Neural progenitor cell (in vitro differentiated cells): ENCODE results near the gene CER1. TPM values are rescaled to one million over a fixed set of nuclear protein-coding genes. Genes with fewer than 3 reads are reported as not detected.

Experiments used
- DNase-seq: peaks from one replicate; pipeline ENCODE4 v3.0.0-alpha.2; 2016; ENCODE audit warnings: low spot score
- H2AFZ ChIP-seq: fragments of 200-600 bp; sonication (generic); replicated peaks from 2 replicates; pipeline ENCODE4 v1.6.1; 2016; ENCODE audit warnings: antibody characterized with exemption
- H3F3A ChIP-seq: fragments of 200-600 bp; sonication (generic); 2 replicates; pipeline ENCODE4 v1.6.1; 2016; ENCODE audit warnings: antibody characterized with exemption, low read depth
- H3K27ac ChIP-seq: fragments of 200-600 bp; sonication (generic); 2 replicates; pipeline ENCODE4 v1.5.1; 2016; ENCODE audit warnings: mild to moderate bottlenecking
- H3K27me3 ChIP-seq: fragments of 200-600 bp; sonication (generic); 2 replicates; pipeline ENCODE4 v1.6.1; 2016; ENCODE audit warnings: mild to moderate bottlenecking, moderate library complexity
- H3K36me3 ChIP-seq: fragments of 200-600 bp; sonication (generic); 2 replicates; pipeline ENCODE4 v1.5.1; 2016
- H3K4me1 ChIP-seq: fragments of 200-600 bp; sonication (generic); 2 replicates; pipeline ENCODE4 v1.6.1; 2016; ENCODE audit warnings: mixed run types
- H3K4me2 ChIP-seq: fragments of 200-600 bp; sonication (generic); 2 replicates; pipeline ENCODE4 v1.6.1; 2016
- H3K4me3 ChIP-seq: fragments of 200-600 bp; sonication (generic); 2 replicates; pipeline ENCODE4 v1.5.1; 2016
- H3K79me2 ChIP-seq: fragments of 200-600 bp; sonication (generic); 2 replicates; pipeline ENCODE4 v1.6.1; 2016; ENCODE audit warnings: low read depth
- H3K9ac ChIP-seq: fragments of 200-600 bp; sonication (generic); 2 replicates; pipeline ENCODE4 v1.6.1; 2016
- H3K9me3 ChIP-seq: fragments of 200-600 bp; sonication (generic); 2 replicates; pipeline ENCODE4 v1.5.1; 2016; ENCODE audit warnings: low read depth
- H4K20me1 ChIP-seq: fragments of 200-600 bp; sonication (generic); 2 replicates; pipeline ENCODE4 v1.6.1; 2016; ENCODE audit warnings: low read depth
- H3K27ac Mint-ChIP-seq: 3 replicates; pipeline ENCODE4 v1.8.0; 2021; ENCODE audit warnings: mixed read lengths
- H3K27me3 Mint-ChIP-seq: 2 replicates; pipeline ENCODE4 v1.8.0; 2022; ENCODE audit warnings: low read depth, mild to moderate bottlenecking, inconsistent platforms, moderate library complexity, mixed read lengths; ENCODE audit not compliant: insufficient read depth
- H3K36me3 Mint-ChIP-seq: 3 replicates; pipeline ENCODE4 v1.8.0; 2021; ENCODE audit warnings: mixed read lengths
- H3K4me1 Mint-ChIP-seq: 3 replicates; pipeline ENCODE4 v1.8.0; 2021; ENCODE audit warnings: mixed read lengths
- H3K4me3 Mint-ChIP-seq: 3 replicates; pipeline ENCODE4 v1.8.0; 2021; ENCODE audit warnings: mild to moderate bottlenecking, moderate library complexity, mixed read lengths
- H3K9me3 Mint-ChIP-seq: 3 replicates; pipeline ENCODE4 v1.8.0; 2020; ENCODE audit warnings: mixed read lengths
- EZH2 ChIP-seq: fragments of 200-600 bp; sonication (generic); IDR thresholded peaks from 2 replicates; pipeline ENCODE4 v1.6.1; 2017; ENCODE audit warnings: antibody characterized with exemption, mild to moderate bottlenecking, moderate library complexity
- EZH2phosphoT487 ChIP-seq: fragments of 200-600 bp; sonication (generic); IDR thresholded peaks from 2 replicates; pipeline ENCODE4 v1.6.1; 2017; ENCODE audit warnings: antibody characterized with exemption
- total RNA-seq: library from RNA; depleted of rRNA; stranded (reverse); fragments of >200 nt; gene quantifications from 2 replicates; pipeline ENCODE4 v1.2.3, GENCODE V29; 2015; ENCODE audit warnings: low replicate concordance
- TF ChIP-seq, protein P1 (sequence below): fragments of 200-600 bp; sonication (generic); IDR thresholded peaks from 2 replicates; pipeline ENCODE4 v1.5.1; 2017; ENCODE audit warnings: antibody characterized with exemption, mild to moderate bottlenecking

CER1 gene
- total RNA-seq, 1 donor from 2014 or later, result 0.11 TPM

DNA sequence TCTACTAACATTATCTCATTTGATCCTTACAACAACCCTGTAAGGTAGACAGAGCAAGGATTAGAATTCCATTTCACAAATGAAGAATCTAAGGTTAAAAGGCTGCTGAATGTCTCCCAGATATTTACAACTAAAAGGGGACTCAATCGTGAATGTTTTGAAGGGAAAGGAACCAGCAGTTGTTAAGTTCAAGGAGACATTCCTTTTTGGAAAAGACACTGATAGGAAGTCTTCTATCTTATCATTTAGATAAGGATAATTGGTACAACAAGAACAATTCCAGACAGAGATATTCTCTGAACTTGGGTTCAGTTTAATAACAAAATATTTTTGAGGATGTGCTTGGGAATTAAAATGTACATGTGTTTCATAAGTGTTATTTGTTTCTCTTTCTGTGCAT lies 37.5 kb upstream of the CER1 start:
- Mint-ChIP-seq H3K9me3 (no peaks in the 10 kb centered on the region), H3K27me3 (no peaks in the 10 kb centered on the region), H3K27ac (no peak overlapping the region), H3K4me3 (no peak overlapping the region), H3K36me3 (peaks cover 7% of the 10 kb centered on the region), H3K4me1 (no peaks in the 10 kb centered on the region)
- H3K4me2 ChIP-seq, result no peak overlapping the region
- H3K79me2 ChIP-seq, result no peaks in the 10 kb centered on the region
- no peaks in the 10 kb centered on the region for H4K20me1 ChIP-seq
- H3K27me3 ChIP-seq, result no peaks in the 10 kb centered on the region
- TF ChIP-seq, protein P1, sequence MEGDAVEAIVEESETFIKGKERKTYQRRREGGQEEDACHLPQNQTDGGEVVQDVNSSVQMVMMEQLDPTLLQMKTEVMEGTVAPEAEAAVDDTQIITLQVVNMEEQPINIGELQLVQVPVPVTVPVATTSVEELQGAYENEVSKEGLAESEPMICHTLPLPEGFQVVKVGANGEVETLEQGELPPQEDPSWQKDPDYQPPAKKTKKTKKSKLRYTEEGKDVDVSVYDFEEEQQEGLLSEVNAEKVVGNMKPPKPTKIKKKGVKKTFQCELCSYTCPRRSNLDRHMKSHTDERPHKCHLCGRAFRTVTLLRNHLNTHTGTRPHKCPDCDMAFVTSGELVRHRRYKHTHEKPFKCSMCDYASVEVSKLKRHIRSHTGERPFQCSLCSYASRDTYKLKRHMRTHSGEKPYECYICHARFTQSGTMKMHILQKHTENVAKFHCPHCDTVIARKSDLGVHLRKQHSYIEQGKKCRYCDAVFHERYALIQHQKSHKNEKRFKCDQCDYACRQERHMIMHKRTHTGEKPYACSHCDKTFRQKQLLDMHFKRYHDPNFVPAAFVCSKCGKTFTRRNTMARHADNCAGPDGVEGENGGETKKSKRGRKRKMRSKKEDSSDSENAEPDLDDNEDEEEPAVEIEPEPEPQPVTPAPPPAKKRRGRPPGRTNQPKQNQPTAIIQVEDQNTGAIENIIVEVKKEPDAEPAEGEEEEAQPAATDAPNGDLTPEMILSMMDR, result no peak
- TF ChIP-seq EZH2 (no peak), EZH2phosphoT487 (no peak)
- H3F3A ChIP-seq, result no peaks in the 10 kb centered on the region
- H3K9me3 ChIP-seq, result no peaks in the 10 kb centered on the region
- H3K4me3 ChIP-seq, result no peak overlapping the region
- H3K9ac ChIP-seq, result no peak overlapping the region
- DNase-seq, result no peak
- H3K27ac ChIP-seq, result no peak overlapping the region
- H3K4me1 ChIP-seq, result no peaks in the 10 kb centered on the region
- H2AFZ ChIP-seq, result no peak overlapping the region
- H3K36me3 ChIP-seq, result no peaks in the 10 kb centered on the region

DNA sequence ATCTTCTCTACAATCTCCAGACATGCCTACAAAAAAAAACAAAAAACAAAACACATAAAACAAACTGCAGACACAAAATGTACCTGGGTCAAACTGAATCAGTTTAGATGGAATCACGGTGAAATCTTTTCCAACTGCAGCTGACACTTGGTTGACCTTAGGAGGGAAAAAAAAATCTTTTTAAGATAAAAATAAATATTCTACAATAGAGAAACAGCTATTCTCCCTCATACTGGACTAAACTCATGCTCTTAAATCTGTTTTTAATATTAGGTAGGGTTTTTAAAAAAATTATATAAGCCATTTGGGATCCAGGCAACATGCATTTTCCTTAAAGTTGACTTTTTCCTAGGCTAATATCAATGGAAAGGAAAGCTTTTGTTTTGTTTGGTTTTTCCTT lies 33.8 kb upstream of the CER1 start:
- H3K27ac ChIP-seq, result no peak overlapping the region
- H3K36me3 ChIP-seq, result no peaks in the 10 kb centered on the region
- TF ChIP-seq EZH2phosphoT487 (no peak), EZH2 (no peak)
- TF ChIP-seq, protein P1, result no peak
- Mint-ChIP-seq H3K9me3 (no peaks in the 10 kb centered on the region), H3K27ac (no peak overlapping the region), H3K4me1 (peaks cover 2% of the 10 kb centered on the region), H3K27me3 (no peaks in the 10 kb centered on the region), H3K4me3 (no peak overlapping the region), H3K36me3 (peaks cover 8% of the 10 kb centered on the region)
- H3K79me2 ChIP-seq, result no peaks in the 10 kb centered on the region
- H3K4me2 ChIP-seq, result no peak overlapping the region
- no peak overlapping the region for H2AFZ ChIP-seq
- H3K9me3 ChIP-seq, result no peaks in the 10 kb centered on the region
- no peaks in the 10 kb centered on the region for H3K27me3 ChIP-seq
- no peak for DNase-seq
- H3K4me1 ChIP-seq, result no peaks in the 10 kb centered on the region
- H3F3A ChIP-seq, result no peaks in the 10 kb centered on the region
- no peak overlapping the region for H3K4me3 ChIP-seq
- no peak overlapping the region for H3K9ac ChIP-seq
- no peaks in the 10 kb centered on the region for H4K20me1 ChIP-seq

DNA sequence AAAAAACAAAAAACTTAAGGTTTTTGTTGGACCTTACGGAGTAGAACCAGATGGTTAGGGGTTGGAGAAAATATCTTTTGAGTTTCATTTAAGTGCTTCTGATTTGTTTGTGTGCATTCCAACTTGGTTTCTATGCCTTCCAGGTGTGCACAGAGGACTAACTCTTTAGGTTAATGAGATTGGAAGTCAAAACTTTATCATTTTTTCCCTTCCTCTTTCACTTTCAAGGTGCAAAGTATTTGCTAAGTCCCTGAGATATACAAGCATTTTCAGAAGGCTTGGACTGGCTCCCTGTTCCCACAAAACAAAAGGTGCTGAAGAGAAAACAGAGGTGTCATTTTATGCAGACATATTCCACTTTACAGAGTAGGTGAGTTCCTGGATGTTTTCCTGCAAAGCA lies 30.3 kb upstream of the CER1 start:
- H3K36me3 ChIP-seq, result no peaks in the 10 kb centered on the region
- H3K4me2 ChIP-seq, result no peak overlapping the region
- H3K27ac Mint-ChIP-seq, result no peak overlapping the region
- no peak overlapping the region for H3K4me3 ChIP-seq
- H3K27me3 ChIP-seq, result no peaks in the 10 kb centered on the region
- peaks cover 19% of the 10 kb centered on the region for H3K4me1 Mint-ChIP-seq
- no peaks in the 10 kb centered on the region for H3K27me3 Mint-ChIP-seq
- H3K4me3 Mint-ChIP-seq, result no peak overlapping the region
- no peaks in the 10 kb centered on the region for H4K20me1 ChIP-seq
- H3F3A ChIP-seq, result no peaks in the 10 kb centered on the region
- no peak for DNase-seq
- H2AFZ ChIP-seq, result no peak overlapping the region
- no peaks in the 10 kb centered on the region for H3K9me3 ChIP-seq
- no peaks in the 10 kb centered on the region for H3K9me3 Mint-ChIP-seq
- peaks cover 13% of the 10 kb centered on the region for H3K4me1 ChIP-seq
- H3K9ac ChIP-seq, result no peak overlapping the region
- H3K79me2 ChIP-seq, result no peaks in the 10 kb centered on the region
- peaks cover 18% of the 10 kb centered on the region for H3K36me3 Mint-ChIP-seq
- TF ChIP-seq, protein P1, result no peak
- TF ChIP-seq EZH2phosphoT487 (no peak), EZH2 (no peak)
- H3K27ac ChIP-seq, result no peak overlapping the region

DNA sequence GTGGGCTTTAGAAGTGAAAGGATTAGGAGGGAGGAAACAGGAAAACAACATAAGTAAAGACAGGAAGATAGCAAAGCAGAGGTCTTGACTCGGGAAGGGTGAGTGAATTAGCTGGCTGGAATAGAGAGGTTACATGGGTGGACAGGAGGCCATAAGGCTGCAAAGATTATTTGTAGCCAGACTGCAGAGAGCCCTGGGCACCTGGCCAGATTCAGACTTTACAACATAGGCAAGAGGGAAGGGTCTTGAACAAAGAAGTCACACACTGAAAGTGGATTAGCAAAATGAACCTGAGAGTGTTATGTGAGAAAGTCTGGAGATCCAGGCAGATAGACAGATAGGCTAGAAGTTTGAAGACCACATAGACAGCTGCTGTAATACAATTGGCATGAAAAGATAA lies 29.7 kb upstream of the CER1 start:
- DNase-seq, result no peak
- Mint-ChIP-seq H3K4me3 (no peak overlapping the region), H3K27me3 (no peaks in the 10 kb centered on the region), H3K4me1 (peaks cover 19% of the 10 kb centered on the region), H3K36me3 (peaks cover 22% of the 10 kb centered on the region), H3K9me3 (no peaks in the 10 kb centered on the region), H3K27ac (no peak overlapping the region)
- Histone ChIP-seq H2AFZ (no peak overlapping the region), H3K27ac (no peak overlapping the region), H3K4me3 (no peak overlapping the region), H4K20me1 (no peaks in the 10 kb centered on the region), H3K9ac (no peak overlapping the region), H3K4me2 (no peak overlapping the region), H3K4me1 (peaks cover 13% of the 10 kb centered on the region), H3F3A (no peaks in the 10 kb centered on the region), H3K9me3 (no peaks in the 10 kb centered on the region), H3K27me3 (no peaks in the 10 kb centered on the region), H3K79me2 (no peaks in the 10 kb centered on the region), H3K36me3 (no peaks in the 10 kb centered on the region)
- no peak for TF ChIP-seq EZH2
- TF ChIP-seq, protein P1, result no peak
- TF ChIP-seq EZH2phosphoT487, result no peak
